WTC11 (cell line): ENCODE data around the gene MGMT. TPM values are rescaled to one million over a fixed set of nuclear protein-coding genes. Genes with fewer than 3 reads are reported as not detected.

ENCODE experiments used
- ATAC-seq: fragments of 200-7000 bp; cut with Tn5 transposase; 2 replicates; pipeline ENCODE4 v1.10.0; 2021; ENCODE audit warnings: mild to moderate bottlenecking, moderate library complexity
- CTCF ChIA-PET: fragments of 300-600 bp; sonication (Branson Sonifier 250); formaldehyde crosslinking; loops from one replicate; lab custom pipeline; 2021; ENCODE audit warnings: antibody characterized with exemption; lab: Charles Lee
- POLR2A ChIA-PET: fragments of 350-600 bp; sonication (Branson Sonifier 250); formaldehyde crosslinking; loops from one replicate; lab custom pipeline; 2021; ENCODE audit warnings: antibody characterized with exemption; lab: Charles Lee
- DNase-seq: peaks from one replicate; pipeline ENCODE4 v3.0.0; 2021; ENCODE audit warnings: low spot score
- H3K27ac Mint-ChIP-seq: 2 replicates; pipeline ENCODE4 v1.8.0; 2021; ENCODE audit warnings: mixed read lengths
- H3K27me3 Mint-ChIP-seq: 2 replicates; pipeline ENCODE4 v1.8.0; 2021; ENCODE audit warnings: low read depth, mild to moderate bottlenecking, moderate library complexity, mixed read lengths
- H3K36me3 Mint-ChIP-seq: 2 replicates; pipeline ENCODE4 v1.8.0; 2021; ENCODE audit warnings: mixed read lengths
- H3K4me1 Mint-ChIP-seq: 2 replicates; pipeline ENCODE4 v1.8.0; 2022; ENCODE audit warnings: mixed read lengths
- H3K4me3 Mint-ChIP-seq: 2 replicates; pipeline ENCODE4 v1.8.0; 2021; ENCODE audit warnings: mild to moderate bottlenecking, moderate library complexity, mixed read lengths
- H3K9me3 Mint-ChIP-seq: 2 replicates; pipeline ENCODE4 v1.8.0; 2021; ENCODE audit warnings: mixed read lengths
- ELF4 ChIP-seq: sonication (generic); formaldehyde crosslinking; IDR thresholded peaks from 2 replicates; pipeline ENCODE4 v1.8.1; 2022; ENCODE audit warnings: low read depth, mild to moderate bottlenecking, moderate library complexity, missing genetic modification reagents
- GTF2I ChIP-seq: fragments of 250-450 bp; sonication (Bioruptor Pico); conservative IDR thresholded peaks from 2 replicates; pipeline ENCODE4 v1.4.0; 2021; ENCODE audit warnings: mild to moderate bottlenecking
- IRF2 ChIP-seq: sonication (generic); formaldehyde crosslinking; IDR thresholded peaks from 2 replicates; pipeline ENCODE4 v1.8.0; 2022; ENCODE audit warnings: low read depth, missing genetic modification reagents, borderline replicate concordance
- NR2C2 ChIP-seq: sonication (generic); formaldehyde crosslinking; IDR thresholded peaks from 2 replicates; pipeline ENCODE4 v1.8.0; 2022; ENCODE audit warnings: mild to moderate bottlenecking, missing genetic modification reagents
- OVOL2 ChIP-seq: fragments of 250-450 bp; sonication (Bioruptor Pico); IDR thresholded peaks from 2 replicates; pipeline ENCODE4 v1.9.0; 2021; ENCODE audit warnings: mild to moderate bottlenecking, borderline replicate concordance
- SMAD3 ChIP-seq: sonication (generic); formaldehyde crosslinking; IDR thresholded peaks from 2 replicates; pipeline ENCODE4 v1.8.0; 2022; ENCODE audit warnings: missing genetic modification reagents, mild to moderate bottlenecking, borderline replicate concordance
- SOX15 ChIP-seq: fragments of 250-450 bp; sonication (Bioruptor Pico); IDR thresholded peaks from 2 replicates; pipeline ENCODE4 v1.9.0; 2021; ENCODE audit warnings: mild to moderate bottlenecking
- ZNF121 ChIP-seq: sonication (generic); formaldehyde crosslinking; IDR thresholded peaks from 2 replicates; pipeline ENCODE4 v1.8.0; 2023; ENCODE audit warnings: missing genetic modification reagents
- ZNF138 ChIP-seq: sonication (generic); formaldehyde crosslinking; conservative IDR thresholded peaks from 2 replicates; pipeline ENCODE4 v1.8.1; 2022; ENCODE audit warnings: mild to moderate bottlenecking, moderate library complexity, missing genetic modification reagents
- ZNF263 ChIP-seq: sonication (generic); formaldehyde crosslinking; IDR thresholded peaks from 2 replicates; pipeline ENCODE4 v1.8.1; 2022; ENCODE audit warnings: low read depth, mild to moderate bottlenecking, moderate library complexity, missing genetic modification reagents
- ZNF396 ChIP-seq: fragments of 250-450 bp; sonication (Bioruptor Pico); IDR thresholded peaks from 2 replicates; pipeline ENCODE4 v1.8.0; 2021; ENCODE audit warnings: mild to moderate bottlenecking, moderate library complexity, borderline replicate concordance
- total RNA-seq: library from RNA; stranded (reverse); gene quantifications from 3 replicates; pipeline ENCODE4 v1.2.3, GENCODE V29; 2021
- TF ChIP-seq, protein P1 (sequence below): sonication (generic); formaldehyde crosslinking; conservative IDR thresholded peaks from 2 replicates; pipeline ENCODE4 v1.8.1; 2023; ENCODE audit warnings: mild to moderate bottlenecking, low read depth, missing genetic modification reagents, moderate library complexity
- TF ChIP-seq, protein P2 (sequence below): fragments of 250-450 bp; sonication (Bioruptor Pico); IDR thresholded peaks from 2 replicates; pipeline ENCODE4 v1.9.0; 2021; ENCODE audit warnings: mild to moderate bottlenecking

The MGMT gene
- total RNA-seq, 1 experiment from 2014 or later, result 11.8 TPM

DNA sequence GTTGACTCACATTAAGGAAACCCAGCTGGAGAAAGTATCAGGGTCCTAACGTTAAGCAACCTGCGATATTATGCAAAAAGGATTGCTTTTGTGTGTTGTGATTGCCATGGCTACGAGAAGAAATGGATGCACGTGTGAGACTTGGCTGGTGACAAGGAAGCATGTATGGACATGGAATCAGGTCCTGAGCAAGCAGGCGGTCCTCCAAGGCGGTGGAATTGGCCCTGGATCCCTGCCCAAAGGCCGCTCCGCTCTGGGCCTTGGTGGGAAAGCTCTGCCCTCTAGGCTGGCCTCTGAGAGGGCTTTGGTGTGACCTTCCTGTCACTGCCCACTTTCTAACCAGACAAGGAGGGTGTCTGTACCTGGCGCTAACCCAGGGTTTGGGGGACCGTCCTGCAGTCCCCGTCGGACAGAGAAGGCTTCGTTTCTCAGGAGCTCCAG lies 305.0 kb downstream of the MGMT start (continued):
- TF ChIP-seq, protein P1, sequence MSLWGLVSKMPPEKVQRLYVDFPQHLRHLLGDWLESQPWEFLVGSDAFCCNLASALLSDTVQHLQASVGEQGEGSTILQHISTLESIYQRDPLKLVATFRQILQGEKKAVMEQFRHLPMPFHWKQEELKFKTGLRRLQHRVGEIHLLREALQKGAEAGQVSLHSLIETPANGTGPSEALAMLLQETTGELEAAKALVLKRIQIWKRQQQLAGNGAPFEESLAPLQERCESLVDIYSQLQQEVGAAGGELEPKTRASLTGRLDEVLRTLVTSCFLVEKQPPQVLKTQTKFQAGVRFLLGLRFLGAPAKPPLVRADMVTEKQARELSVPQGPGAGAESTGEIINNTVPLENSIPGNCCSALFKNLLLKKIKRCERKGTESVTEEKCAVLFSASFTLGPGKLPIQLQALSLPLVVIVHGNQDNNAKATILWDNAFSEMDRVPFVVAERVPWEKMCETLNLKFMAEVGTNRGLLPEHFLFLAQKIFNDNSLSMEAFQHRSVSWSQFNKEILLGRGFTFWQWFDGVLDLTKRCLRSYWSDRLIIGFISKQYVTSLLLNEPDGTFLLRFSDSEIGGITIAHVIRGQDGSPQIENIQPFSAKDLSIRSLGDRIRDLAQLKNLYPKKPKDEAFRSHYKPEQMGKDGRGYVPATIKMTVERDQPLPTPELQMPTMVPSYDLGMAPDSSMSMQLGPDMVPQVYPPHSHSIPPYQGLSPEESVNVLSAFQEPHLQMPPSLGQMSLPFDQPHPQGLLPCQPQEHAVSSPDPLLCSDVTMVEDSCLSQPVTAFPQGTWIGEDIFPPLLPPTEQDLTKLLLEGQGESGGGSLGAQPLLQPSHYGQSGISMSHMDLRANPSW, result no peak
- no peak for TF ChIP-seq ZNF121 (CRISPR knock-in tag)
- no peak for TF ChIP-seq ZNF138
- TF ChIP-seq GTF2I (CRISPR knock-in tag), result no peak
- TF ChIP-seq, protein P2, sequence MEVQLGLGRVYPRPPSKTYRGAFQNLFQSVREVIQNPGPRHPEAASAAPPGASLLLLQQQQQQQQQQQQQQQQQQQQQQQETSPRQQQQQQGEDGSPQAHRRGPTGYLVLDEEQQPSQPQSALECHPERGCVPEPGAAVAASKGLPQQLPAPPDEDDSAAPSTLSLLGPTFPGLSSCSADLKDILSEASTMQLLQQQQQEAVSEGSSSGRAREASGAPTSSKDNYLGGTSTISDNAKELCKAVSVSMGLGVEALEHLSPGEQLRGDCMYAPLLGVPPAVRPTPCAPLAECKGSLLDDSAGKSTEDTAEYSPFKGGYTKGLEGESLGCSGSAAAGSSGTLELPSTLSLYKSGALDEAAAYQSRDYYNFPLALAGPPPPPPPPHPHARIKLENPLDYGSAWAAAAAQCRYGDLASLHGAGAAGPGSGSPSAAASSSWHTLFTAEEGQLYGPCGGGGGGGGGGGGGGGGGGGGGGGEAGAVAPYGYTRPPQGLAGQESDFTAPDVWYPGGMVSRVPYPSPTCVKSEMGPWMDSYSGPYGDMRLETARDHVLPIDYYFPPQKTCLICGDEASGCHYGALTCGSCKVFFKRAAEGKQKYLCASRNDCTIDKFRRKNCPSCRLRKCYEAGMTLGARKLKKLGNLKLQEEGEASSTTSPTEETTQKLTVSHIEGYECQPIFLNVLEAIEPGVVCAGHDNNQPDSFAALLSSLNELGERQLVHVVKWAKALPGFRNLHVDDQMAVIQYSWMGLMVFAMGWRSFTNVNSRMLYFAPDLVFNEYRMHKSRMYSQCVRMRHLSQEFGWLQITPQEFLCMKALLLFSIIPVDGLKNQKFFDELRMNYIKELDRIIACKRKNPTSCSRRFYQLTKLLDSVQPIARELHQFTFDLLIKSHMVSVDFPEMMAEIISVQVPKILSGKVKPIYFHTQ (CRISPR knock-in tag), result no peak
- TF ChIP-seq SMAD3 (CRISPR knock-in tag), result no peak
- TF ChIP-seq ZNF396, result no peak
- TF ChIP-seq SOX15 (CRISPR knock-in tag), result no peak
- TF ChIP-seq NR2C2 (CRISPR knock-in tag), result no peak
- no peak for TF ChIP-seq ZNF263 (CRISPR knock-in tag)
- TF ChIP-seq, all 79 proteins: peak for 0

DNA sequence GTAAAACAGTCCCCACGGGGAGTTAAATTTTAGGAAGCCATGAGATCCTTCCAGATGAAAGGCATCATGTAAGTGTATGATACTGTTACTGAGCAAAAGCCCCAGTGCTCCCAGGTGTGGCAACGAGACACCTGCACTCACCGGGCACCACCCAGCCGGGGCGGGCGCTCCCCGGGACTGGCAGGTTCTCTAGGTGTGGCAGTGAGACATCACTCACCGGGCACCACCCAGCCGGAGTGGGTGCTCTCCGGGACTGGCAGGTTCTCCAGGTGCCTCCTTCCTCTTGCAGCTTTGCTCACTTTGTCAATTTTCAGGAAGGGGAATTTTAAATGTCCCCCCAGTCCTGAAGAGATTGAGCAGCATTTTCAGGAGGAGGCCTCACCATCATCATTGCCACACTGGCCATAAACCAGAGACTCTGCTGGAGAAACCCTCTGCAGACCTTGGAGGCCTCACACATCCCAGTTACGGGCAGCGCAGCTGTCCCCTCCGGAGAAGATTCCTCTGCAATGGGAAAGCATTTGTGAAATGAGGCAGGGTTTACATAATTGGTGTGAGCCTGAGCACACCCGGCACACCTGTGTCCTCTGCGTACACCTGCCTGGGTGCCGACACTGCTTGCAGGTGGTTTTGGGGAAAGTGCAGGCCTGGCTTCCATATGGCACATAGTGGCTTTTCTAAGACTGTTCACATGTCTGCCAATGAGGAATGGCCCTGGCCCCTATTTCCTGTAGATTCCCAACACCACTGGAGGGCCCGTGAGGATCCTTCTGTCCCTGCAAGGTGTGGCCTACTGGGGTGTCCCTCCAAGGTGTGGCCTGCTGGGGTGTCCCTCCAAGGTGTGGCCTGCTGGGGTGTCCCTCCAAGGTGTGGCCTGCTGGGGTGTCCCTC lies 305.7 kb downstream of the MGMT start:
- Mint-ChIP-seq H3K27me3 (no peaks in the 10 kb centered on the region; the same call in 1 of the 2 replicates), H3K4me1 (no peaks in the 10 kb centered on the region), H3K27ac (no peak overlapping the region), H3K36me3 (no peaks in the 10 kb centered on the region), H3K9me3 (peaks cover 4% of the 10 kb centered on the region; the same call in 1 of the 2 replicates), H3K4me3 (no peak overlapping the region)
- ATAC-seq, result no peak
- TF ChIP-seq IRF2 (CRISPR knock-in tag), result no peak
- no peak for TF ChIP-seq SOX15 (CRISPR knock-in tag)
- no peak for TF ChIP-seq OVOL2 (CRISPR knock-in tag)
- DNase-seq, result peak; percentile 2
- ChIA-PET POLR2A (no interaction called here), CTCF (no interaction called here)

DNA sequence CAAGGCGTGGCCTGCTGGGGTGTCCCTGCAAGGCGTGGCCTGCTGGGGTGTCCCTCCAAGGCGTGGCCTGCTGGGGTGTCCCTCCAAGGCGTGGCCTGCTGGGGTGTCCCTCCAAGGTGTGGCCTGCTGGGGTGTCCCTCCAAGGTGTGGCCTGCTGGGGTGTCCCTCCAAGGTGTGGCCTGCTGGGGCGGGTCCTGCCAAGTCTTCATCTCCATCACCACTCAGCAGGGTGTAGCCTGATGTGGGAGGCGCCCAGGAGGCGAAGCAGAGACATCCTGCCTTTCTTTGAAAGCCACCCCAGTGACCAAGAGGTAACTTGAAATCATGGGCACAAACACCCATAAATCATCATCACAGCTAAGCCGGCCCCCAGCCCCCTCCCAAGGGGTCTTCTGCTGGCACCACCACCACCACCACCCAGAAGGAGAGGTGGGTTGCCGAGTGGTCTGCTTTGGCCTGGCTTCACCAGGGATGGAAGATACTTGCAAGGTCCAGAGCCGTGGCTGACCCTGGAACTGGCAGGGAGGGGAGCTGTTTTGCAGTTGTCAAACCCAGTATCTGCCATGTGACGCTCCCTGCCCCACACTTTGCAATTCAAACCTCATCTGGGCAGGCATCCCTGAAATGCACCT lies 306.4 kb downstream of the MGMT start:
- TF ChIP-seq ELF4 (CRISPR knock-in tag), result no peak
- peak; percentile 5 for DNase-seq
- H3K27me3 Mint-ChIP-seq, result no peaks in the 10 kb centered on the region; the same call in 1 of the 2 replicates
- no peak for ATAC-seq
- no peaks in the 10 kb centered on the region for H3K4me1 Mint-ChIP-seq
- no peaks in the 10 kb centered on the region for H3K36me3 Mint-ChIP-seq
- ChIA-PET CTCF (no interaction called here), POLR2A (no interaction called here)
- H3K4me3 Mint-ChIP-seq, result no peak overlapping the region
- peaks cover 4% of the 10 kb centered on the region; the same call in 1 of the 2 replicates for H3K9me3 Mint-ChIP-seq
- no peak overlapping the region for H3K27ac Mint-ChIP-seq
